ENCODE data around the gene BLOC1S1.
"Not testable (repeated sequence)": the region's sequence is repeated elsewhere in the genome, so short reads cannot be mapped to it uniquely, and the experiment has no call there.

BLOC1S1 gene

GRCh38 chr12:55746174-55746912 is 30.5 kb downstream of the BLOC1S1 start:
- FAIRE-seq = no peak

GRCh38 chr12:55746913-55747231 is 31.0 kb downstream of the BLOC1S1 start:
- no peak for FAIRE-seq

GRCh38 chr12:55748230-55748993 is 32.6 kb downstream of the BLOC1S1 start:
- no peak for FAIRE-seq

- no peak for FAIRE-seq
Measured at GRCh38 chr12:55755246-55755645, 39.4 kb downstream of the BLOC1S1 start.

- no peak for FAIRE-seq
Measured at GRCh38 chr12:55757701-55758100, 41.9 kb downstream of the BLOC1S1 start.

GRCh38 chr12:55758575-55758974 is 42.7 kb downstream of the BLOC1S1 start:
- not testable (repeated sequence) for FAIRE-seq

- FAIRE-seq = no peak
Measured at GRCh38 chr12:55760663-55761062, 44.8 kb downstream of the BLOC1S1 start.

GRCh38 chr12:55762646-55763045 is 46.8 kb downstream of the BLOC1S1 start:
- no peak for FAIRE-seq

GRCh38 chr12:55765736-55766290 is 50.0 kb downstream of the BLOC1S1 start:
- FAIRE-seq = no peak

- FAIRE-seq = no peak
Measured at GRCh38 chr12:55767156-55767555, 51.3 kb downstream of the BLOC1S1 start.
